GM23338 (cell line): ENCODE data around the gene CYSRT1. TPM values are rescaled to one million over a fixed set of nuclear protein-coding genes. Genes with fewer than 3 reads are reported as not detected.

Experiments used
- ATAC-seq: fragments of 200-7000 bp; cut with Tn5 transposase; 3 replicates; pipeline ENCODE4 v1.9.1; 2020
- DNase-seq: peaks from one replicate; pipeline ENCODE4 v3.0.0-alpha.2; 2015; ENCODE audit warnings: low spot score
- H2AFZ ChIP-seq: fragments of 200-600 bp; sonication (generic); 2 replicates; pipeline ENCODE4 v1.8.0; 2016; ENCODE audit warnings: antibody characterized with exemption, mild to moderate bottlenecking, moderate library complexity
- H3F3A ChIP-seq: fragments of 200-600 bp; sonication (generic); replicated peaks from 2 replicates; pipeline ENCODE4 v1.8.0; 2017; ENCODE audit warnings: antibody characterized with exemption, mixed run types, low read depth
- H3K27ac ChIP-seq: fragments of 200-600 bp; sonication (generic); 2 replicates; pipeline ENCODE4 v1.6.1; 2016; ENCODE audit warnings: low read depth
- H3K27me3 ChIP-seq: fragments of 200-600 bp; sonication (generic); 2 replicates; pipeline ENCODE4 v1.8.0; 2016; ENCODE audit warnings: mild to moderate bottlenecking, mixed run types, moderate library complexity; ENCODE audit not compliant: insufficient read depth
- H3K36me3 ChIP-seq: fragments of 200-600 bp; sonication (generic); 2 replicates; pipeline ENCODE4 v1.8.0; 2016; ENCODE audit warnings: mild to moderate bottlenecking; ENCODE audit not compliant: insufficient read depth
- H3K4me1 ChIP-seq: fragments of 200-600 bp; sonication (generic); 2 replicates; pipeline ENCODE4 v1.8.0; 2016; ENCODE audit warnings: mild to moderate bottlenecking, moderate library complexity; ENCODE audit not compliant: insufficient read depth
- H3K4me2 ChIP-seq: fragments of 200-600 bp; sonication (generic); 2 replicates; pipeline ENCODE4 v1.7.1; 2017; ENCODE audit warnings: mixed run types
- H3K4me3 ChIP-seq: fragments of 200-600 bp; sonication (generic); 2 replicates; pipeline ENCODE4 v1.6.1; 2016; ENCODE audit warnings: mixed run types
- H3K79me2 ChIP-seq: fragments of 200-600 bp; sonication (generic); replicated peaks from 2 replicates; pipeline ENCODE4 v1.8.0; 2017; ENCODE audit warnings: mild to moderate bottlenecking; ENCODE audit not compliant: insufficient read depth
- H3K9me2 ChIP-seq: fragments of 200-600 bp; sonication (generic); 2 replicates; pipeline ENCODE4 v1.8.0; 2017; ENCODE audit not compliant: insufficient read depth
- H4K20me1 ChIP-seq: fragments of 200-600 bp; sonication (generic); replicated peaks from 2 replicates; pipeline ENCODE4 v1.8.0; 2017; ENCODE audit warnings: mild to moderate bottlenecking; ENCODE audit not compliant: insufficient read depth
- H3K27ac Mint-ChIP-seq: 2 replicates; pipeline ENCODE4 v1.8.0; 2020; ENCODE audit warnings: inconsistent platforms, mild to moderate bottlenecking, moderate library complexity, mixed read lengths
- H3K27me3 Mint-ChIP-seq: 3 replicates; pipeline ENCODE4 v1.8.0; 2022; ENCODE audit warnings: low read depth, mild to moderate bottlenecking, moderate library complexity, mixed read lengths, inconsistent platforms; ENCODE audit not compliant: insufficient read depth, poor library complexity
- H3K36me3 Mint-ChIP-seq: 3 replicates; pipeline ENCODE4 v1.8.0; 2021; ENCODE audit warnings: low read depth, mild to moderate bottlenecking, inconsistent platforms, moderate library complexity, mixed read lengths
- H3K4me1 Mint-ChIP-seq: 3 replicates; pipeline ENCODE4 v1.8.0; 2020; ENCODE audit warnings: mild to moderate bottlenecking, inconsistent platforms, mixed read lengths
- H3K4me3 Mint-ChIP-seq: 3 replicates; pipeline ENCODE4 v1.8.0; 2021; ENCODE audit warnings: moderate library complexity, mild to moderate bottlenecking, inconsistent platforms, mixed read lengths
- H3K9me3 Mint-ChIP-seq: 3 replicates; pipeline ENCODE4 v1.8.0; 2020; ENCODE audit warnings: moderate library complexity, mild to moderate bottlenecking, inconsistent platforms, mixed read lengths
- CREB1 ChIP-seq: fragments of 250-450 bp; sonication (Bioruptor Pico); IDR thresholded peaks from 2 replicates; pipeline ENCODE4 v1.5.0; 2020; ENCODE audit warnings: low read depth, mild to moderate bottlenecking, moderate library complexity
- EZH2 ChIP-seq: fragments of 200-600 bp; sonication (generic); IDR thresholded peaks from one replicate; pipeline ENCODE4 v1.8.0; 2017; ENCODE audit warnings: antibody characterized with exemption, mild to moderate bottlenecking, low read depth; ENCODE audit not compliant: unreplicated experiment
- EZH2phosphoT487 ChIP-seq: fragments of 200-600 bp; sonication (generic); IDR thresholded peaks from one replicate; pipeline ENCODE4 v1.8.1; 2018; ENCODE audit warnings: antibody characterized with exemption; ENCODE audit not compliant: unreplicated experiment
- JUNB ChIP-seq: IDR thresholded peaks from one replicate; pipeline ENCODE4 v1.6.1; 2016; ENCODE audit warnings: antibody characterized with exemption; ENCODE audit not compliant: unreplicated experiment
- NANOG ChIP-seq: IDR thresholded peaks from 2 replicates; pipeline ENCODE4 v1.6.1; 2016; ENCODE audit warnings: antibody characterized with exemption, borderline replicate concordance
- POLR2AphosphoS5 ChIP-seq: IDR thresholded peaks from 2 replicates; pipeline ENCODE4 v1.6.1; 2016; ENCODE audit warnings: antibody characterized with exemption, low read depth
- STAT1 ChIP-seq: IDR thresholded peaks from one replicate; pipeline ENCODE4 v1.6.1; 2016; ENCODE audit warnings: antibody characterized with exemption; ENCODE audit not compliant: unreplicated experiment
- ZNF114 ChIP-seq: fragments of 250-450 bp; sonication (Bioruptor Pico); IDR thresholded peaks from 2 replicates; pipeline ENCODE4 v1.5.0; 2020; ENCODE audit warnings: mild to moderate bottlenecking, moderate library complexity
- ZNF331 ChIP-seq: fragments of 250-450 bp; sonication (Bioruptor Pico); IDR thresholded peaks from 2 replicates; pipeline ENCODE4 v1.5.0; 2020; ENCODE audit warnings: low read depth, mild to moderate bottlenecking, moderate library complexity
- polyA plus RNA-seq: library from polyadenylated mRNA; unstranded; fragments of >200 nt; fragmentation: Nextera tagmentation; extraction: Ambion mirVana; gene quantifications from 2 replicates; pipeline ENCODE4 v1.2.1, GENCODE V29; 2016
- total RNA-seq: library from RNA; depleted of rRNA; stranded (reverse); fragments of >200 nt; shearing (Covaris generic); gene quantifications from 2 replicates; pipeline ENCODE4 v1.2.3, GENCODE V29; 2014
- TF ChIP-seq, protein P1 (sequence below), 2 experiments: fragments of 200-600 bp in 1 of 2; sonication (generic) in 1 of 2; conservative IDR thresholded peaks; 2 replicates each; pipeline versions ENCODE4 v1.5.1 to v1.6.1; 2016 to 2017; ENCODE audit warnings: antibody characterized with exemption in 2 of 2, low read depth in 2 of 2, mild to moderate bottlenecking in 2 of 2, moderate library complexity in 1 of 2
- TF ChIP-seq, protein P2 (sequence below): fragments of 250-450 bp; sonication (Bioruptor Pico); IDR thresholded peaks from 2 replicates; pipeline ENCODE4 v1.5.0; 2020; ENCODE audit warnings: mild to moderate bottlenecking, moderate library complexity
- TF ChIP-seq, protein P3 (sequence below): IDR thresholded peaks from one replicate; pipeline ENCODE4 v1.6.1; 2018; ENCODE audit warnings: antibody characterized with exemption; ENCODE audit not compliant: unreplicated experiment
- TF ChIP-seq, protein P4 (sequence below): IDR thresholded peaks from 2 replicates; pipeline ENCODE4 v1.6.1; 2016; ENCODE audit warnings: antibody characterized with exemption

CYSRT1 gene
- total and polyA plus RNA-seq, 2 experiments from 2014 or later = 2.0 to 3.2 TPM

- Histone ChIP-seq H4K20me1 (no peaks in the 10 kb centered on the region), H3K36me3 (no peaks in the 10 kb centered on the region), H3K9me2 (no peaks in the 10 kb centered on the region), H3K27ac (no peak overlapping the region), H3K4me3 (no peak overlapping the region), H3K4me1 (no peaks in the 10 kb centered on the region; the same call in 1 of the 2 replicates), H3F3A (0 out of 2 replicates have a peak, but pooled peaks cover 6% of the 10 kb centered on the region), H3K27me3 (peaks cover 9% of the 10 kb centered on the region; the same call in 1 of the 2 replicates), H3K79me2 (no peaks in the 10 kb centered on the region), H3K4me2 (no peak overlapping the region), H2AFZ (no peak overlapping the region)
- TF ChIP-seq ZNF331 (CRISPR knock-in tag) = no peak
- TF ChIP-seq EZH2 = no peak
- no peak for TF ChIP-seq CREB1 (CRISPR knock-in tag)
- TF ChIP-seq, protein P1, sequence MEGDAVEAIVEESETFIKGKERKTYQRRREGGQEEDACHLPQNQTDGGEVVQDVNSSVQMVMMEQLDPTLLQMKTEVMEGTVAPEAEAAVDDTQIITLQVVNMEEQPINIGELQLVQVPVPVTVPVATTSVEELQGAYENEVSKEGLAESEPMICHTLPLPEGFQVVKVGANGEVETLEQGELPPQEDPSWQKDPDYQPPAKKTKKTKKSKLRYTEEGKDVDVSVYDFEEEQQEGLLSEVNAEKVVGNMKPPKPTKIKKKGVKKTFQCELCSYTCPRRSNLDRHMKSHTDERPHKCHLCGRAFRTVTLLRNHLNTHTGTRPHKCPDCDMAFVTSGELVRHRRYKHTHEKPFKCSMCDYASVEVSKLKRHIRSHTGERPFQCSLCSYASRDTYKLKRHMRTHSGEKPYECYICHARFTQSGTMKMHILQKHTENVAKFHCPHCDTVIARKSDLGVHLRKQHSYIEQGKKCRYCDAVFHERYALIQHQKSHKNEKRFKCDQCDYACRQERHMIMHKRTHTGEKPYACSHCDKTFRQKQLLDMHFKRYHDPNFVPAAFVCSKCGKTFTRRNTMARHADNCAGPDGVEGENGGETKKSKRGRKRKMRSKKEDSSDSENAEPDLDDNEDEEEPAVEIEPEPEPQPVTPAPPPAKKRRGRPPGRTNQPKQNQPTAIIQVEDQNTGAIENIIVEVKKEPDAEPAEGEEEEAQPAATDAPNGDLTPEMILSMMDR (conservative IDR thresholded peaks at IDR 0.05; ENCODE audit: low read depth in 2 of 2) = no peak
- TF ChIP-seq JUNB = no peak
- TF ChIP-seq STAT1 = no peak
- TF ChIP-seq, protein P2, sequence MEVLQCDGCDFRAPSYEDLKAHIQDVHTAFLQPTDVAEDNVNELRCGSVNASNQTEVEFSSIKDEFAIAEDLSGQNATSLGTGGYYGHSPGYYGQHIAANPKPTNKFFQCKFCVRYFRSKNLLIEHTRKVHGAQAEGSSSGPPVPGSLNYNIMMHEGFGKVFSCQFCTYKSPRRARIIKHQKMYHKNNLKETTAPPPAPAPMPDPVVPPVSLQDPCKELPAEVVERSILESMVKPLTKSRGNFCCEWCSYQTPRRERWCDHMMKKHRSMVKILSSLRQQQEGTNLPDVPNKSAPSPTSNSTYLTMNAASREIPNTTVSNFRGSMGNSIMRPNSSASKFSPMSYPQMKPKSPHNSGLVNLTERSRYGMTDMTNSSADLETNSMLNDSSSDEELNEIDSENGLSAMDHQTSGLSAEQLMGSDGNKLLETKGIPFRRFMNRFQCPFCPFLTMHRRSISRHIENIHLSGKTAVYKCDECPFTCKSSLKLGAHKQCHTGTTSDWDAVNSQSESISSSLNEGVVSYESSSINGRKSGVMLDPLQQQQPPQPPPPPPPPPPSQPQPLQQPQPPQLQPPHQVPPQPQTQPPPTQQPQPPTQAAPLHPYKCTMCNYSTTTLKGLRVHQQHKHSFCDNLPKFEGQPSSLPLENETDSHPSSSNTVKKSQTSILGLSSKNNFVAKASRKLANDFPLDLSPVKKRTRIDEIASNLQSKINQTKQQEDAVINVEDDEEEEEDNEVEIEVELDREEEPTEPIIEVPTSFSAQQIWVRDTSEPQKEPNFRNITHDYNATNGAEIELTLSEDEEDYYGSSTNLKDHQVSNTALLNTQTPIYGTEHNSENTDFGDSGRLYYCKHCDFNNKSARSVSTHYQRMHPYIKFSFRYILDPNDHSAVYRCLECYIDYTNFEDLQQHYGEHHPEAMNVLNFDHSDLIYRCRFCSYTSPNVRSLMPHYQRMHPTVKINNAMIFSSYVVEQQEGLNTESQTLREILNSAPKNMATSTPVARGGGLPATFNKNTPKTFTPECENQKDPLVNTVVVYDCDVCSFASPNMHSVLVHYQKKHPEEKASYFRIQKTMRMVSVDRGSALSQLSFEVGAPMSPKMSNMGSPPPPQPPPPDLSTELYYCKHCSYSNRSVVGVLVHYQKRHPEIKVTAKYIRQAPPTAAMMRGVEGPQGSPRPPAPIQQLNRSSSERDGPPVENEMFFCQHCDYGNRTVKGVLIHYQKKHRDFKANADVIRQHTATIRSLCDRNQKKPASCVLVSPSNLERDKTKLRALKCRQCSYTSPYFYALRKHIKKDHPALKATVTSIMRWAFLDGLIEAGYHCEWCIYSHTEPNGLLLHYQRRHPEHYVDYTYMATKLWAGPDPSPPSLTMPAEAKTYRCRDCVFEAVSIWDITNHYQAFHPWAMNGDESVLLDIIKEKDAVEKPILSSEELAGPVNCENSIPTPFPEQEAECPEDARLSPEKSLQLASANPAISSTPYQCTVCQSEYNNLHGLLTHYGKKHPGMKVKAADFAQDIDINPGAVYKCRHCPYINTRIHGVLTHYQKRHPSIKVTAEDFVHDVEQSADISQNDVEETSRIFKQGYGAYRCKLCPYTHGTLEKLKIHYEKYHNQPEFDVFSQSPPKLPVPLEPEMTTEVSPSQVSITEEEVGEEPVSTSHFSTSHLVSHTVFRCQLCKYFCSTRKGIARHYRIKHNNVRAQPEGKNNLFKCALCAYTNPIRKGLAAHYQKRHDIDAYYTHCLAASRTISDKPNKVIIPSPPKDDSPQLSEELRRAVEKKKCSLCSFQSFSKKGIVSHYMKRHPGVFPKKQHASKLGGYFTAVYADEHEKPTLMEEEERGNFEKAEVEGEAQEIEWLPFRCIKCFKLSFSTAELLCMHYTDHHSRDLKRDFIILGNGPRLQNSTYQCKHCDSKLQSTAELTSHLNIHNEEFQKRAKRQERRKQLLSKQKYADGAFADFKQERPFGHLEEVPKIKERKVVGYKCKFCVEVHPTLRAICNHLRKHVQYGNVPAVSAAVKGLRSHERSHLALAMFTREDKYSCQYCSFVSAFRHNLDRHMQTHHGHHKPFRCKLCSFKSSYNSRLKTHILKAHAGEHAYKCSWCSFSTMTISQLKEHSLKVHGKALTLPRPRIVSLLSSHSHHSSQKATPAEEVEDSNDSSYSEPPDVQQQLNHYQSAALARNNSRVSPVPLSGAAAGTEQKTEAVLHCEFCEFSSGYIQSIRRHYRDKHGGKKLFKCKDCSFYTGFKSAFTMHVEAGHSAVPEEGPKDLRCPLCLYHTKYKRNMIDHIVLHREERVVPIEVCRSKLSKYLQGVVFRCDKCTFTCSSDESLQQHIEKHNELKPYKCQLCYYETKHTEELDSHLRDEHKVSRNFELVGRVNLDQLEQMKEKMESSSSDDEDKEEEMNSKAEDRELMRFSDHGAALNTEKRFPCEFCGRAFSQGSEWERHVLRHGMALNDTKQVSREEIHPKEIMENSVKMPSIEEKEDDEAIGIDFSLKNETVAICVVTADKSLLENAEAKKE (CRISPR knock-in tag) = no peak
- TF ChIP-seq, protein P3, sequence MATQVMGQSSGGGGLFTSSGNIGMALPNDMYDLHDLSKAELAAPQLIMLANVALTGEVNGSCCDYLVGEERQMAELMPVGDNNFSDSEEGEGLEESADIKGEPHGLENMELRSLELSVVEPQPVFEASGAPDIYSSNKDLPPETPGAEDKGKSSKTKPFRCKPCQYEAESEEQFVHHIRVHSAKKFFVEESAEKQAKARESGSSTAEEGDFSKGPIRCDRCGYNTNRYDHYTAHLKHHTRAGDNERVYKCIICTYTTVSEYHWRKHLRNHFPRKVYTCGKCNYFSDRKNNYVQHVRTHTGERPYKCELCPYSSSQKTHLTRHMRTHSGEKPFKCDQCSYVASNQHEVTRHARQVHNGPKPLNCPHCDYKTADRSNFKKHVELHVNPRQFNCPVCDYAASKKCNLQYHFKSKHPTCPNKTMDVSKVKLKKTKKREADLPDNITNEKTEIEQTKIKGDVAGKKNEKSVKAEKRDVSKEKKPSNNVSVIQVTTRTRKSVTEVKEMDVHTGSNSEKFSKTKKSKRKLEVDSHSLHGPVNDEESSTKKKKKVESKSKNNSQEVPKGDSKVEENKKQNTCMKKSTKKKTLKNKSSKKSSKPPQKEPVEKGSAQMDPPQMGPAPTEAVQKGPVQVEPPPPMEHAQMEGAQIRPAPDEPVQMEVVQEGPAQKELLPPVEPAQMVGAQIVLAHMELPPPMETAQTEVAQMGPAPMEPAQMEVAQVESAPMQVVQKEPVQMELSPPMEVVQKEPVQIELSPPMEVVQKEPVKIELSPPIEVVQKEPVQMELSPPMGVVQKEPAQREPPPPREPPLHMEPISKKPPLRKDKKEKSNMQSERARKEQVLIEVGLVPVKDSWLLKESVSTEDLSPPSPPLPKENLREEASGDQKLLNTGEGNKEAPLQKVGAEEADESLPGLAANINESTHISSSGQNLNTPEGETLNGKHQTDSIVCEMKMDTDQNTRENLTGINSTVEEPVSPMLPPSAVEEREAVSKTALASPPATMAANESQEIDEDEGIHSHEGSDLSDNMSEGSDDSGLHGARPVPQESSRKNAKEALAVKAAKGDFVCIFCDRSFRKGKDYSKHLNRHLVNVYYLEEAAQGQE = no peak
- TF ChIP-seq EZH2phosphoT487 = no peak
- no peak for TF ChIP-seq ZNF114 (CRISPR knock-in tag)
- TF ChIP-seq, protein P4, sequence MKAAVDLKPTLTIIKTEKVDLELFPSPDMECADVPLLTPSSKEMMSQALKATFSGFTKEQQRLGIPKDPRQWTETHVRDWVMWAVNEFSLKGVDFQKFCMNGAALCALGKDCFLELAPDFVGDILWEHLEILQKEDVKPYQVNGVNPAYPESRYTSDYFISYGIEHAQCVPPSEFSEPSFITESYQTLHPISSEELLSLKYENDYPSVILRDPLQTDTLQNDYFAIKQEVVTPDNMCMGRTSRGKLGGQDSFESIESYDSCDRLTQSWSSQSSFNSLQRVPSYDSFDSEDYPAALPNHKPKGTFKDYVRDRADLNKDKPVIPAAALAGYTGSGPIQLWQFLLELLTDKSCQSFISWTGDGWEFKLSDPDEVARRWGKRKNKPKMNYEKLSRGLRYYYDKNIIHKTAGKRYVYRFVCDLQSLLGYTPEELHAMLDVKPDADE = no peak
- TF ChIP-seq POLR2AphosphoS5 = no peak
- no peak for TF ChIP-seq NANOG
- Mint-ChIP-seq H3K27me3 (peaks cover 3% of the 10 kb centered on the region), H3K4me3 (no peak overlapping the region), H3K9me3 (no peaks in the 10 kb centered on the region), H3K27ac (no peak overlapping the region), H3K36me3 (no peaks in the 10 kb centered on the region), H3K4me1 (peaks cover 2% of the 10 kb centered on the region; the same call in 2 of the 3 replicates)
- no peak for ATAC-seq
- DNase-seq = no peak
Observed at GRCh38 chr9:137225699-137226331, 841 bp downstream of the CYSRT1 start.
